SK-N-SH treated with all-trans-retinoic acid at 6 μM for 48 hours (cell line): ENCODE results near the gene SLC29A3.

Experiments used
- ATAC-seq: fragments of 200-7000 bp; cut with Tn5 transposase; 3 replicates; pipeline ENCODE4 v1.9.1; 2020; ENCODE audit warnings: mild to moderate bottlenecking, moderate library complexity
- CSDC2 ChIP-seq: fragments of 250-450 bp; sonication (Bioruptor Pico); IDR thresholded peaks from 2 replicates; pipeline ENCODE4 v1.5.0; 2020; ENCODE audit warnings: mild to moderate bottlenecking, moderate library complexity
- ESRRG ChIP-seq: fragments of 250-450 bp; sonication (Bioruptor Pico); IDR thresholded peaks from 2 replicates; pipeline ENCODE4 v1.6.1; 2021; ENCODE audit warnings: mild to moderate bottlenecking
- GLIS3 ChIP-seq: fragments of 250-450 bp; sonication (Bioruptor Pico); IDR thresholded peaks from 2 replicates; pipeline ENCODE4 v1.5.0; 2020; ENCODE audit warnings: mild to moderate bottlenecking, moderate library complexity
- ISL1 ChIP-seq: fragments of 250-450 bp; sonication (Bioruptor Pico); IDR thresholded peaks from 2 replicates; pipeline ENCODE4 v2.1.2; 2022; ENCODE audit warnings: mild to moderate bottlenecking, moderate library complexity
- OSR1 ChIP-seq: fragments of 250-450 bp; sonication (Bioruptor Pico); IDR thresholded peaks from 2 replicates; pipeline ENCODE4 v1.8.0; 2022; ENCODE audit warnings: moderate library complexity, mild to moderate bottlenecking, inconsistent platforms
- PPARA ChIP-seq: fragments of 250-450 bp; sonication (Bioruptor Pico); IDR thresholded peaks from 2 replicates; pipeline ENCODE4 v1.5.0; 2020; ENCODE audit warnings: mild to moderate bottlenecking, borderline replicate concordance
- RARB ChIP-seq: fragments of 250-450 bp; sonication (Bioruptor Pico); IDR thresholded peaks from 2 replicates; pipeline ENCODE4 v1.8.0; 2021; ENCODE audit warnings: mild to moderate bottlenecking, moderate library complexity
- SNAI2 ChIP-seq: fragments of 250-450 bp; sonication (Bioruptor Pico); IDR thresholded peaks from 2 replicates; pipeline ENCODE4 v1.5.0; 2020; ENCODE audit warnings: mild to moderate bottlenecking, moderate library complexity
- TCF4 ChIP-seq: fragments of 250-450 bp; sonication (Bioruptor Pico); IDR thresholded peaks from 2 replicates; pipeline ENCODE4 v1.8.0; 2021; ENCODE audit warnings: mild to moderate bottlenecking, moderate library complexity, borderline replicate concordance
- TOX ChIP-seq: fragments of 250-450 bp; sonication (Bioruptor Pico); IDR thresholded peaks from 2 replicates; pipeline ENCODE4 v1.8.0; 2021; ENCODE audit warnings: mild to moderate bottlenecking, moderate library complexity, borderline replicate concordance
- ZC3H10 ChIP-seq: fragments of 250-450 bp; sonication (Bioruptor Pico); IDR thresholded peaks from 2 replicates; pipeline ENCODE4 v1.5.1; 2021; ENCODE audit warnings: mild to moderate bottlenecking, moderate library complexity
- ZFP3 ChIP-seq: fragments of 250-450 bp; sonication (Bioruptor Pico); IDR thresholded peaks from 2 replicates; pipeline ENCODE4 v1.5.0; 2020; ENCODE audit warnings: mild to moderate bottlenecking, moderate library complexity
- ZFP30 ChIP-seq: fragments of 450-650 bp; formaldehyde crosslinking; IDR thresholded peaks from 2 replicates; pipeline ENCODE4 v1.5.0; 2022; ENCODE audit warnings: mild to moderate bottlenecking, moderate library complexity
- ZNF565 ChIP-seq: fragments of 450-650 bp; formaldehyde crosslinking; conservative IDR thresholded peaks from 2 replicates; pipeline ENCODE4 v1.5.0; 2020; ENCODE audit warnings: low read depth, mild to moderate bottlenecking, moderate library complexity
- ZNF70 ChIP-seq: fragments of 450-650 bp; formaldehyde crosslinking; IDR thresholded peaks from 2 replicates; pipeline ENCODE4 v1.5.0; 2020; ENCODE audit warnings: mild to moderate bottlenecking, moderate library complexity
- TF ChIP-seq, protein P1 (sequence below): fragments of 250-450 bp; sonication (Bioruptor Pico); IDR thresholded peaks from 2 replicates; pipeline ENCODE4 v1.8.0; 2020; ENCODE audit warnings: mild to moderate bottlenecking, moderate library complexity, borderline replicate concordance
- TF ChIP-seq, protein P2 (sequence below): fragments of 250-450 bp; sonication (Bioruptor Pico); IDR thresholded peaks from 2 replicates; pipeline ENCODE4 v1.5.0; 2020; ENCODE audit warnings: mild to moderate bottlenecking, moderate library complexity
- TF ChIP-seq, protein P3 (sequence below): fragments of 250-450 bp; sonication (Bioruptor Pico); IDR thresholded peaks from 2 replicates; pipeline ENCODE4 v1.5.1; 2020; ENCODE audit warnings: low read depth, mild to moderate bottlenecking, moderate library complexity
- TF ChIP-seq, protein P4 (sequence below): fragments of 250-450 bp; sonication (Bioruptor Pico); IDR thresholded peaks from 2 replicates; pipeline ENCODE4 v1.5.1; 2021; ENCODE audit warnings: mild to moderate bottlenecking, moderate library complexity

Gene SLC29A3

DNA sequence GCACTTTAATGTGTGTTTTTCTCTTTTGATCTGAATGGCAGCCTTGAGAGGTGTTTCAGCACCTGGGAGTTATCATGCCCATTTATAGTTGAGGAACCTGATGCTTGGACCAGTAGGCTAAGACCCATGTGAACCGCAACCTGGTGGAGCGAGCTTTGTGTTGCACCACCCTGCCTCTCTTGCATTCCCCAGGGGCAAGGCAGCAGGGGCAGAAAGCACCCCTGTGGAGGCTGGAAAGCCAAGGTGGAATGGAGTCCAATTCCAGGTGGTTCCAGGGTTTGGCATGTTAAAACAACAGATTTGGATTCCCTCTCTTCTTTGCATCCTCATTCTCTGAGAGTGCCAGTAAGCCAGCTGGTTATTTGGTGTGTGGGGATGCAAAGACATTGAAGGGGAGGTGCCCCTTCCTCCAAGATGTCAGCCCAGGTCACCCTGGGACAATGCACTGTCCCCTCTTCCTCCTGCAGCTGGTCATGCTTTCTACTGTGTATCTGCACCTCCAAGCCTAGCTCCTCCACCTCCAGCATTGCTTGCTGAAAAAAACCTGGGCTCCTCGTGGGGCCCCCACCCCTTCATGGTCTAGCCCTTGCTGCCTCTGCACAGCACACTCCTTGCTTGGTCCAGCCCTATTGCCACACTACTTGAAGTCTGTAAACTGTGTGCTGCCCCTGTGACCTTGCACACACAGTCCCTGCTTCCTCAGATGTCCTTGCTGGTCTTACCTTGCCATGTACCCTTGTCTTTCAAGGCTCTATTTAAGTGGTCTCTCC is 72.0 kb downstream of the SLC29A3 start:
- no peak for TF ChIP-seq ZFP30 (CRISPR knock-in tag)
- TF ChIP-seq, protein P1, sequence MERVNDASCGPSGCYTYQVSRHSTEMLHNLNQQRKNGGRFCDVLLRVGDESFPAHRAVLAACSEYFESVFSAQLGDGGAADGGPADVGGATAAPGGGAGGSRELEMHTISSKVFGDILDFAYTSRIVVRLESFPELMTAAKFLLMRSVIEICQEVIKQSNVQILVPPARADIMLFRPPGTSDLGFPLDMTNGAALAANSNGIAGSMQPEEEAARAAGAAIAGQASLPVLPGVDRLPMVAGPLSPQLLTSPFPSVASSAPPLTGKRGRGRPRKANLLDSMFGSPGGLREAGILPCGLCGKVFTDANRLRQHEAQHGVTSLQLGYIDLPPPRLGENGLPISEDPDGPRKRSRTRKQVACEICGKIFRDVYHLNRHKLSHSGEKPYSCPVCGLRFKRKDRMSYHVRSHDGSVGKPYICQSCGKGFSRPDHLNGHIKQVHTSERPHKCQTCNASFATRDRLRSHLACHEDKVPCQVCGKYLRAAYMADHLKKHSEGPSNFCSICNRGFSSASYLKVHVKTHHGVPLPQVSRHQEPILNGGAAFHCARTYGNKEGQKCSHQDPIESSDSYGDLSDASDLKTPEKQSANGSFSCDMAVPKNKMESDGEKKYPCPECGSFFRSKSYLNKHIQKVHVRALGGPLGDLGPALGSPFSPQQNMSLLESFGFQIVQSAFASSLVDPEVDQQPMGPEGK = no peak
- TF ChIP-seq, protein P2, sequence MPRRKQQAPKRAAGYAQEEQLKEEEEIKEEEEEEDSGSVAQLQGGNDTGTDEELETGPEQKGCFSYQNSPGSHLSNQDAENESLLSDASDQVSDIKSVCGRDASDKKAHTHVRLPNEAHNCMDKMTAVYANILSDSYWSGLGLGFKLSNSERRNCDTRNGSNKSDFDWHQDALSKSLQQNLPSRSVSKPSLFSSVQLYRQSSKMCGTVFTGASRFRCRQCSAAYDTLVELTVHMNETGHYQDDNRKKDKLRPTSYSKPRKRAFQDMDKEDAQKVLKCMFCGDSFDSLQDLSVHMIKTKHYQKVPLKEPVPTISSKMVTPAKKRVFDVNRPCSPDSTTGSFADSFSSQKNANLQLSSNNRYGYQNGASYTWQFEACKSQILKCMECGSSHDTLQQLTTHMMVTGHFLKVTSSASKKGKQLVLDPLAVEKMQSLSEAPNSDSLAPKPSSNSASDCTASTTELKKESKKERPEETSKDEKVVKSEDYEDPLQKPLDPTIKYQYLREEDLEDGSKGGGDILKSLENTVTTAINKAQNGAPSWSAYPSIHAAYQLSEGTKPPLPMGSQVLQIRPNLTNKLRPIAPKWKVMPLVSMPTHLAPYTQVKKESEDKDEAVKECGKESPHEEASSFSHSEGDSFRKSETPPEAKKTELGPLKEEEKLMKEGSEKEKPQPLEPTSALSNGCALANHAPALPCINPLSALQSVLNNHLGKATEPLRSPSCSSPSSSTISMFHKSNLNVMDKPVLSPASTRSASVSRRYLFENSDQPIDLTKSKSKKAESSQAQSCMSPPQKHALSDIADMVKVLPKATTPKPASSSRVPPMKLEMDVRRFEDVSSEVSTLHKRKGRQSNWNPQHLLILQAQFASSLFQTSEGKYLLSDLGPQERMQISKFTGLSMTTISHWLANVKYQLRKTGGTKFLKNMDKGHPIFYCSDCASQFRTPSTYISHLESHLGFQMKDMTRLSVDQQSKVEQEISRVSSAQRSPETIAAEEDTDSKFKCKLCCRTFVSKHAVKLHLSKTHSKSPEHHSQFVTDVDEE (CRISPR knock-in tag) = no peak
- no peak for TF ChIP-seq PPARA (CRISPR knock-in tag)
- TF ChIP-seq ZFP3 = no peak
- no peak for TF ChIP-seq SNAI2 (CRISPR knock-in tag)
- TF ChIP-seq, protein P3, sequence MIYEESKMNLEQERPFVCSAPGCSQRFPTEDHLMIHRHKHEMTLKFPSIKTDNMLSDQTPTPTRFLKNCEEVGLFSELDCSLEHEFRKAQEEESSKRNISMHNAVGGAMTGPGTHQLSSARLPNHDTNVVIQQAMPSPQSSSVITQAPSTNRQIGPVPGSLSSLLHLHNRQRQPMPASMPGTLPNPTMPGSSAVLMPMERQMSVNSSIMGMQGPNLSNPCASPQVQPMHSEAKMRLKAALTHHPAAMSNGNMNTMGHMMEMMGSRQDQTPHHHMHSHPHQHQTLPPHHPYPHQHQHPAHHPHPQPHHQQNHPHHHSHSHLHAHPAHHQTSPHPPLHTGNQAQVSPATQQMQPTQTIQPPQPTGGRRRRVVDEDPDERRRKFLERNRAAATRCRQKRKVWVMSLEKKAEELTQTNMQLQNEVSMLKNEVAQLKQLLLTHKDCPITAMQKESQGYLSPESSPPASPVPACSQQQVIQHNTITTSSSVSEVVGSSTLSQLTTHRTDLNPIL (CRISPR knock-in tag) = no peak
- no peak for TF ChIP-seq ZC3H10 (CRISPR knock-in tag)
- TF ChIP-seq, protein P4, sequence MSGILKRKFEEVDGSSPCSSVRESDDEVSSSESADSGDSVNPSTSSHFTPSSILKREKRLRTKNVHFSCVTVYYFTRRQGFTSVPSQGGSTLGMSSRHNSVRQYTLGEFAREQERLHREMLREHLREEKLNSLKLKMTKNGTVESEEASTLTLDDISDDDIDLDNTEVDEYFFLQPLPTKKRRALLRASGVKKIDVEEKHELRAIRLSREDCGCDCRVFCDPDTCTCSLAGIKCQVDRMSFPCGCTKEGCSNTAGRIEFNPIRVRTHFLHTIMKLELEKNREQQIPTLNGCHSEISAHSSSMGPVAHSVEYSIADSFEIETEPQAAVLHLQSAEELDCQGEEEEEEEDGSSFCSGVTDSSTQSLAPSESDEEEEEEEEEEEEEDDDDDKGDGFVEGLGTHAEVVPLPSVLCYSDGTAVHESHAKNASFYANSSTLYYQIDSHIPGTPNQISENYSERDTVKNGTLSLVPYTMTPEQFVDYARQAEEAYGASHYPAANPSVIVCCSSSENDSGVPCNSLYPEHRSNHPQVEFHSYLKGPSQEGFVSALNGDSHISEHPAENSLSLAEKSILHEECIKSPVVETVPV (CRISPR knock-in tag) = no peak
- no peak for TF ChIP-seq ESRRG (CRISPR knock-in tag)
- TF ChIP-seq OSR1 (CRISPR knock-in tag) = no peak
- TF ChIP-seq GLIS3 (CRISPR knock-in tag) = no peak
- TF ChIP-seq RARB (CRISPR knock-in tag) = no peak
- ATAC-seq = no peak

DNA sequence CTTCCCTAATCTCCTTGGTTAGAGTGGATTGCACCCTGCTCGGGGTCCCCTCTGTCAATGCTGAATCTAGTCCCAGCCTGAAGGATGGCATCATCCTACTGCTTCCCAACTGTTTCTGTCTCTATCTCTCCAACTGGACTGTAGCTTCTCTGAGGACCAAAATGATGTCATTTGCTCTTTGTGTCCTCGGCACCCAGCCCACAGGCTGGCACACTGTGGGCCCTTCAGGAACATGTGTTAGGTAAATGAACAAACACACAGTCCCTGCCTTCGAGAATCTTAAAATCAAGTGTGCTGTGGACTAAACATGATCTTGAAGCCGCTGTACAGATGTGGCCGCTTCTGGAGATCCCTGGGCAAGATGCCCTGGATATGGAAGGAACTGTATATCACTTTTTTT is 72.6 kb downstream of the SLC29A3 start:
- no peak for ATAC-seq
- no peak for TF ChIP-seq ESRRG (CRISPR knock-in tag)
- TF ChIP-seq ZC3H10 (CRISPR knock-in tag) = no peak
- no peak for TF ChIP-seq SNAI2 (CRISPR knock-in tag)
- TF ChIP-seq, protein P1 = no peak
- TF ChIP-seq ISL1 (CRISPR knock-in tag) = no peak
- TF ChIP-seq, protein P2 (CRISPR knock-in tag) = no peak
- no peak for TF ChIP-seq ZFP3
- TF ChIP-seq OSR1 (CRISPR knock-in tag) = no peak
- no peak for TF ChIP-seq CSDC2
- no peak for TF ChIP-seq ZNF70 (CRISPR knock-in tag)
- no peak for TF ChIP-seq ZFP30 (CRISPR knock-in tag)
- no peak for TF ChIP-seq ZNF565 (CRISPR knock-in tag)
- TF ChIP-seq TCF4 = no peak
- TF ChIP-seq PPARA (CRISPR knock-in tag) = no peak
- no peak for TF ChIP-seq TOX
